Hematopoietic multipotent progenitor cell treated with erythropoietin and hydrocortisone succinate and interleukin-3 and kit ligand, for 15 days (in vitro differentiated cells): ENCODE data around the gene TBC1D19.
"Not testable (repeated sequence)": the region's sequence is repeated elsewhere in the genome, so short reads cannot be mapped to it uniquely, and the experiment has no call there.

Experiments used
- DNase-seq: peaks from one replicate; pipeline ENCODE4 v3.0.0-alpha.2; 2015; ENCODE audit warnings: low spot score

The TBC1D19 gene

DNA sequence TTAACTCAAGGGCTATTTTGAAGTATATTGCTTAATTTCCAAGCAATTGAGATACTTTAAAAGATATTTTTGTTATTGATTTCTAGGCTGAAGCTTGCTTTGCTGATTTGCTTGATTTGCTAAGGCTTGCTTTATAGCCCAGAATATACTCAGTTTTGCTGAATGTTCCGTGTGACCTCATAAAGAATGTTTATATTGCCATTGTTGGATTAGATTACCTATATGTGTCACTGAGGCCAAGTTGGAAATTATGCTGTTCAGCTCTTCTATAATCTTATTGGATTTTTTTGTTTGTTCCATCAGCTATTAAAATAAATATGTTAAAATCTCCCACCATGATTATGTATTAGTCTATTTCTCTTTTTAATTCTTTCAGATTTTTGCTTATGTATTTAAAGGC lies 13.0 kb downstream of the TBC1D19 start:
- DNase-seq, result no peak

DNA sequence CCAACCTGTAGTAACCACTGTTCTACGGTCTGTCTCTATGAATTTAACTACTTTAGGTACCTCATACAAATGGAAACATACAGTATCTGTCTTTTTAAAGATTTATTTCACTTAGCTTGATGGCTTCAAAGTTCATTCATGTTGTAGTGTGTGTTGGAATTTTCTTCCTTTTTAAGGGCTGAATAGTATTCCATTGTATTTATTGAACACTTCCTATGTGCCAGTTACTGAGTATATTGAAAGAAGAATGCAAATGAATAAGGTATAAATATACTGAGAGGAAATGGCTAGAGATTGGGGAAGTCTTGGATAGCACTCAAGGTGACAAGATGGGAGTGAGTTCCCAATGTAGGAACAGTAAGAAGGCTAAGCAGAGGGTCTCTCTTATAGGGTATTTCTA lies 17.3 kb downstream of the TBC1D19 start:
- DNase-seq, result no peak

DNA sequence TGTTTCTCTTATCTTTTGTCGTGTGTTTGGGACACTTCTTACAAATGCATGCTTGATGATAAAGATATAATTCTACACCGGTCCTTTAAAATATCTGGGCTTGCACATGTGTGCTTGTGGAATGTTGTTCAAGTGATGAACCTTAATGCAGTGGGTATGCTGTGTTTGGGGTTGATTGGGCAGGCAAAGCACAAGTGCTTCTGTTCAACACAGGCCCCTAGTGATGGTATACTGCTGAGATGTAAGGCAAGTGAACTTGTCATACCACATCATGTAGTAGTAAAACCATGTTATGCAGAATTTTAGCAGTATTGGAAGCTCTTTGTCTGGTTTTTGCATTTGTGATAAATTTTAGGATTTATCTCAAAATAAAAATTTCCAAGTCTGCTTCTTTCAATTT lies 23.9 kb downstream of the TBC1D19 start:
- DNase-seq, result no peak

DNA sequence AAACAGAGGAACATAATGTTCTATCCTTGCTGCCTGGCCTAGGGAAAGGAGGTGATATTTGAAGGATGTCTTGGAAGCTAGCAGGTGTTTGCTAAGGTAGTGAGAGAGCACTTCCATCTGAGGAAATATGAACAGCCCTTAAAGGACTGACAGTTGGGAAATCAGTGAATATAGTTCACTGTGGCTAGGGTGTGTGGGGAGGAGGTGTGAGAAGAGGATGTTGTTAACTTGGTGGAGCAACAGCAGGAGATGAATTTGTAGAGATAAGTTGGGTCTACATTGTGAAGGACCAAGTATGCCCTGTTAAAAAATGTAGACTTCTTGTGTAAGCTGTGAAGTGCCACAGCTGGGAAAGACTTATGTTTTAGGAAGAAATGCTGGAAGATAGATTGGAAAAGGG lies 25.5 kb downstream of the TBC1D19 start:
- DNase-seq, result no peak

DNA sequence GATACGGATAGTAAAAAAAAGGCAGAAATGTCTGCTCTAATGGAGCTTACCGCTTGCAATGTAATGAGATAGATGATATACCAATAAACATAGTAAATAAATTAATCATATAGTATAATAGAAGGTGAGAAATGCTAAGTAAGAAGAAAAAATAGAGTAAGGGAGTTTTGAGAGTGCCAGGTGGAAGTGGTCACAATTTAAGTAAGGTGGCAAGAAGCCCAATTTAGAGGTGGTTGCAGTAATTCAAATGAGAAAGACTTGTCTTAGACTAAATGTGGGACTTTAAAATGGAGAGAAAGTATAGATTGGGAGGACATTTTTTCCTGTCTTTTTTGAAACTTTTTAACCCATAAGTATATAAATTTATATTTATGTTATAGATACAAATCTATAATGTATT lies 26.0 kb downstream of the TBC1D19 start:
- DNase-seq, result no peak

DNA sequence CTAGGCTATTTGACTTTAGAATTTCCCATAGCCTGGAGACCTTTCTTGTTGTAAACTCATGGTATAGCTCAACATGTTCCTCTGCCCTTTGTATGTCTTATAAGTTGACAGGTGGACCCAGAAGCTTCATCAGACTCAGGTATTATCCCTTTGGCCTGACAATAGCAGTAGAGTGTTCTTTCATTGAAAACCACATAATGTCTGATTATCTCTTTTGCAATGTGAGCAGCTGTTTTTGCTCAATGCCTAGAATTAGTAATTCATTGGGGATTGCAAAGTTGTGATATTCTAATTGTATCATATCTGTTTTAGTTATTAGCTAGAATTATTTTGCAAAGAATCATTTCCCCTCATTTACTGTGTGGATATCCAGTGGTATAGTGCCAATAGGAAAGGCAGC lies 27.5 kb downstream of the TBC1D19 start:
- DNase-seq, result no peak

DNA sequence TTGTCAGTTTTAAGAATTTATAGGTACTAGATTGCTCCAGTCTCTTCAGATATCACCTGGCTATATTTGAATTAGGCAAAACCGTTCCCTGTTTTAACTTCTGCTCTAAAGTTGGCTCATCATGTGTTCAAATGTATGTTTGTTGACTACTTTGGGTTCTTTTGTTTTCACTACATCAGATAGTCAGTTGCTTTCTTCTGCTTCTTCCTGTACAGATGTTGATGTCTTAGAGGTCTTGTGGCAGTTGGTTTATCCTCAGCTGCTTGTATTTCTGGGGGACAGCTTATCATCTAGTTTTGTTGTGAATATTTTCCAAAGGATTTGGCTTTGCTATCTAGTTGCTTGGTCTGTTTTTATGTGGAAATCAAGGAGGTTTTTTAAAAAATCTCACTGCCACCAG lies 28.0 kb downstream of the TBC1D19 start:
- no peak for DNase-seq

DNA sequence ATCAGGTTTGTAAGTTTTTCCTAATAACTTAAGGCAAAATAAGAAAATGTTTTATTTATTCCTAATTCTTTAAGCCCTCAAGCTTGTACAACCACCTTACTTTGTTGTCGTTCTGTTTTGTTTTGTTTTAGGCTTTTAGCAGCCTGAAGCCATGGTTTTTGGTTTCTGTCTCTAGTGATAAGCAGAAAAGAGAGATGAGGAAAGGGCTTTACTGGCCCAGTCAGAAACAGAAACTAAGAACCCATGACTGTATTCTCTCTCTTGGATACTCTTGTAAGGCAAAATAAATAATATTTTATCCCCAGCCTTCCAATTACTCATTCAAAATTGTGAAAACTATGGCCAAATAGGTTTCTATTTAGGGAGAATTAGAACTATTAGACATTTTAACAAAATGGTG lies 29.4 kb downstream of the TBC1D19 start:
- DNase-seq, result no peak

DNA sequence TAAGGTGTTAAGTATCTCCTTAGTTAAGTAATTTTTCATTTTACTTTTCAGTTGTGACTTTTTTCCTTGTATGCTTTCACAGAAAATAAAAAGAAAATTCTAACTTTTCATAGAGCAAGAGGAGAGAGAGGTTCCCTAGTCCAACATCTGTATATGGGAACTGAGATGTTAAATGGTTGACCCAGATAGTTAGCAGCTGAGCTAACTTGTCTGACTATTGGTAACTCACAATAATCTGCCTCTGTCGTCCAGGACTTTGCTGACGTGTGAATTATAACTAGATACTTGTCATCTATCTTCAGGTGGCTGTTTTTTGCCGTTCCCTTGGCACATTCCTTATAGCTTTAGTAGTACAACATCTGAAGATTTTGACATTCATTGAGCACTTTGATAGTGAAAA lies 29.9 kb downstream of the TBC1D19 start:
- no peak for DNase-seq

DNA sequence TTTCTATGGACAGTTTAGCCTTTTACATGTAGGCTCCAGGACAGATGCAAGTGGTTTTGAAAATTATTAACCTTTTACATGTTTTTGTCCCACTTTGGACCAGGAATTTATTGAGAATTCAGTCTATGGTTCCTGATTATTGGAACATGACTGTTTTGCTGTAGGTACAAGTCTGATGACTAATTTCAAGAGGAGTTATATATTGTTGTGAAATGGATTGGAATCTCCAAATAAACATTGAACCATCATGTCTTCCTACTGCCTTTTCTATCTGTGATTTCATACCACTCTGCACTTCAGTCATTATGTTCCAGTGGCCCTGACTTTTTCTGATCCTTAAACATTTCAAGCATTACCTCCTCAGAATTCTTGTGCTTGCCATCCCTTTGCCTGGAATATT lies 35.9 kb downstream of the TBC1D19 start:
- no peak for DNase-seq

DNA sequence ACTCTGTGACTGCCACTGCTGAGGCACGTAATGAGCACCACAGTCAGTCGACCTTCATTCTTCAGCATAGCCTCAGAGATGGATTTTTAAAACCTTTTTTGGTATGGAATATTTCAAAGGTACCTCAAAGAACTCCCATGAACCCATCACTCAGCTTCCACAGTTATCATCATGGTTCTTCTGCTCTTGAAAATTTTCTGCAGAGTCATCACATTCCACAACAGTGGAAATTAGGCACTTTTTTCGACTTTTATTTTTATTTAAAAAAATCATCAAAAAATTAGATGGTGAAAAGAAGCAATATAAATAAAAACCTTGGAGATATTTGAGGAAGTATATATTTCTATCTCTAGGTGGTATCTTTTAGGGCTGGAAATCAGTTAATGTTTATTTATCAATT lies 37.5 kb downstream of the TBC1D19 start:
- no peak for DNase-seq

DNA sequence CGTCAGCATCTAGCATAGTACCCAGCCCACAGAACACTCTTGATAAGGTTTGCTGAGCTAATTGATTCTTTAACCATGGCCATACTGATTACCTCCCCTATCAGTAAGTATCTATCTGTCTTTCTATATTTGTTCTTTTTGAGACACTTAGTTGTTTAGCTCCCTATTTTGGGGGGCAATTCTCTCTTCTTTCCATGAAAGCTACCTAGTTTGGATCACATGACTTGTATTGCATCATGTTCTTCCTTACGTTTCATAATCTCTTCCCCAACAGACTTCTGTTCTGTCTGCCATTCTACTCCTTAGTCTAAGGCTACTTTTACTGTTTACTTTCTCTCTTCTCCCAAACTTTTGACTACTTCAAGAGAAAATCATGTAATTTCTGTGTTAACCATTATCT lies 39.0 kb downstream of the TBC1D19 start:
- no peak for DNase-seq

DNA sequence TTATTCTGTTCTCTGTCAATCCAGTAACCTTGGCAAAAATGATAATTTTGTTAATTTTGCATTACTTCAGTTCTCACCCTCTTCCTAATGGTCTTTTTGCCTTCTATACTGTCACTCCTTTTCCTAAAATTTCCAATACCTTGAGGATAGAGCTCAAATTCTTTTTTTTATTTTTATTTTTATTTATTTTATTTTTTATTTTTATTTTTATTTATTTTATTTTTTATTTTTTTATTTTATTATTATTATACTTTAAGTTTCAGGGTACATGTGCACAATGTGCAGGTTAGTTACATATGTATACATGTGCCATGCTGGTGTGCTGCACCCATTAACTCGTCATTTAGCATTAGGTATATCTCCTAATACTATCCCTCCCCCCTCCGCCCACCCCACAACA lies 42.8 kb downstream of the TBC1D19 start:
- DNase-seq, result not testable (repeated sequence)

DNA sequence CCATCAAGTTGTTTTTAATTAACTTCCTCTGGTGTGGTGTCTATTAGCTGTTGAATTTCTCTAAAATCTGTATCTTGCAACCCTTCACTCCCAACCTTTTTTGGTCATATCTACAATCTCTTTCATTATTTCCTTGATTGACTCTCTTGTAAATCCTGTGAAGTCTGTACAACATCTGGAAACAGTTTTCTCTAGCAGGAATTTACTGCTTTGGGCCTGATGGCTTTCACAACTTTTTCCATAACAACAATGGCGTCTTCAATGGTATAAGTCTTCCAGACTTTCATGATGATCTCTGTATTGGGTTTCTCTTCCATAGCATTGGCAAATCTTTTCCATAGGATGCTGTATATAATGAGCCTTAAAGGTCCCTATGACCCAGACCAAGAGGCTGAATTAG lies 49.0 kb downstream of the TBC1D19 start:
- no peak for DNase-seq

DNA sequence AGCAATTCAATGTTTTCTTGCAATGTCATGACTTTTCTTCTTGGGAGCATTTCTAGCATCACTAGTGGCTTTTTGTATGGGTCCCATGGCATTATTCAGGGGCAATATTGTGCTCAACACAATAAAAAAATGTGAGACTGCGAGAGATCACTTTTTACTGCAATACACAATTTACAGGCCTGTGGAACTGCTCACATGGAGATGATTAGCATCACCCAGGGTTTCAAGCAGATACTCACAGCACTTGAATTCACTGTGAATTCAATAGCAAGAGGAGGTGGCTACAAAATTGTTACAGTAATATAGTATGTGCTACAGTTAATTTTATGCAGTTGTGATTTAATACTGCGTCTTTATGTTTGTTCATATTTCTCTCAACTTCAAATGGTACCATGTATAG lies 50.4 kb downstream of the TBC1D19 start:
- no peak for DNase-seq

DNA sequence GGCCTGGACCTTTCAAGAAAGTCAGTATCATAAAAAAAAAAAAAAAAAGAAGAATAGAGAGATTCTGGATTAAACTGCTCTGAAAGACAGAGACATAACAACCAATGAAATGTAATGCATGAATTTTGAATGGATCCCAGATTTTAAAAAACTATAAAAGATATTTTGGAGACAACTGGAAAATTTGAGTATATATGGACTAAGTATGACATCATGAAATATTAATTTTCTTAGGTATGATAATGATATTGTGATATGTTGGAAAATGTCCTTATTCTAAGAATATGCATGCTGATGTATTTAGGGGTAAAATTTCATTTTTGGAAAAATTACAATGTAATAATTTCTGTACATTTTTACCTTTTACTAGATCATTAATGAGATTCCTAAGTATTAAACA lies 52.6 kb downstream of the TBC1D19 start:
- no peak for DNase-seq

DNA sequence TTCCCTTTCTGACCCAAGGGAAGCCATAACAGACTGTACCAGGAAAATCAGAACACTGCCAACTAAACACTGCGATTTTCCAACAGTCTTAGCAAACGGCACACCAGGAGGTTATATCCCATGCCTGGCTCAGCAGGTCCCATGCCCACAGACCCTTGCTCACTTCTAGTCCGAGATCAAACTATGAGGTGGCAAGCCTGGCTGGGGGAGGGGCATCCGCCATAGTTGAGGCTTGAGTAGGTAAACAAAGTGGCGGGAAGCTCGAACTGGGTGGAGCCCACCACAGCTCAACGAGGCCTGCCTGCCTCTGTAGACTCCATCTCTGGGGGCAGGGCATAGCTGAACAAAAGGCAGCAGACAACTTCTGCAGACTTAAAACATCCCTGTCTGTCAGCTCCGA lies 56.8 kb downstream of the TBC1D19 start:
- not testable (repeated sequence) for DNase-seq

DNA sequence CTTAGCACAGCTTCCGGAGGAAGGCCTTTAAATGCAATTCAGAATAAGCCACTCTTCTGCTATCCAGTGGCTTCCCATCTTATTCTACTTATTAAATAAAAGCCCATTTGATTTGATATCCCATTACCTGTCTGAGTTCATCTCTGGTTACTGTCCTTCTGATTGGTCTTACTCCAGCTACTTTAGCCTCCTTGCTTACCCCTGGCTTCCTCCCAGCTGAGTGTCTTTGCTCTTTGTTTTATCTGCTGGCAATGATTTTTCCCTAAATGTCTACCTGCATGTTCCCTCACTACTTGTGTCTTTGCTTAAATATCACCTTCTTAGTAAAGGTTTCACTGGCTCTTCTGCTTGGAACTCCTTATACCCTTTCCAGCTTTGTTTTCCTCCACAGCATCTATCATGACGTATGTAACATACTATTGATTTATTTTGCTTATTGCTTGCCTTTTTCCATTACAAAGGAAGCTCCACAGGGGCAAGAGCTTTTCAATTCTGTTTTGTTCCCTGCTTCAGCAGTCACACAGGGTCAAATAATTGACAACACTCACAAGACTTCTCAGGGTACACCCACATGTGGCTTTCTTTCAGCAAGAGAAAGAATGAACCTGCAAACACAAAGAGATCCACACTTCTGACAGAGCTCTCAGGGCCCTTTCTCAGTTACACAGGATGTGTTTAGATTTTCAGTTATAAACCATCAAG lies 63.8 kb downstream of the TBC1D19 start:
- DNase-seq, result no peak

DNA sequence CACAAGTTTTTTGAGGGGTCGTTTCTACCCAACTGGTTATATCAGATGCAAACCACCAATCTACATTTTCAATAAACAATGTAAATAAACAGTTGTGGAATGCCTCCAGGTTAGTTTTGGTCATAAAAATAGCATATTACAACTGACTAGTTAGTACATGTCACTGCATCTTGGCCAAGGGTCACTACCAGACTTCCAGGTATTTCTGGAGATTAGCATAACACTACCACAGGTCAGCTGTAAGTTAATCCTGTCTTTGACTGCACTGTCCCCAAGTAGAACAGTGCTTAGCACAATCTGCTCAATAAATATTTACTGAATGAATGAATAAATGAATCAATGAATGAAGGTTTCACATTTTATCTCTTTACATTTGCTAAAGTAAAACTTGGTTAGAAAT lies 64.4 kb downstream of the TBC1D19 start:
- no peak for DNase-seq

DNA sequence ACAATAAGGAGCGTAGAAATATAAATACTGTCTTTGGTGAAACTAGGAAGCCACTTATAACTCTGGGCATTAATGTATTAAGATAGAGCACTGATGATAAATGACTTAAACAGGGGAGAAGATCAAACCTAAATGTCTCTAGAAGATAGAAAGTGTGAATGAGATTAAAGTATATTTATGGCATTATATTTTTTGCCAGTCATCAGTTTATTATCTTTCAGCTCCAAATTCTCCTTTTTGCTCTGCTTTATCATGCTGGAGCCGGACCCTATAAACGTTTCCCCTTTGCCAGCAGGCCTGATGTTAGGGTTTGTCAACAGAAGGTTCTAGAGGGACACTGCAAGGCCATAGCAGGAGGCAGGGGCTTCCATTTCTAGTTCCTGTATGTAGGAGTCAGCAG lies 76.4 kb downstream of the TBC1D19 start:
- DNase-seq, result no peak

DNA sequence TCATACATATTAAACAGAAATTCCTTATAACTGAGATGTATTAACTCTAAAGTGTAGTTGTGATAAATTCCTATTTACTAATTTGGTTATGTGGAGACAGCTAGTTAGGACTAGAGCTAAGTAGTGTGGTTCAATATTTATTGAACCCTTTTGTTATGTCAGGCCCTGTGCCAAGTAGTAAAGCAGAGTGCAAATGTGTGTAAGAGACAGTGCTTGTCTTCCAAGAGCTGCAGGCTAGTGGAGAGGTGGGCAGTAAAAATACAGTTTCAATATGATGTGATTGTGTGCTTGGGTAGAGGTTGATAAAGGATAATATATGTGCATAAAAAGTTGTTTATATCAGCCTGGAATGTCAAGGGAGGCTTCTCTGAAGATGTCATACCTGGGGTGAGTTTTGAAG lies 80.0 kb downstream of the TBC1D19 start:
- no peak for DNase-seq

DNA sequence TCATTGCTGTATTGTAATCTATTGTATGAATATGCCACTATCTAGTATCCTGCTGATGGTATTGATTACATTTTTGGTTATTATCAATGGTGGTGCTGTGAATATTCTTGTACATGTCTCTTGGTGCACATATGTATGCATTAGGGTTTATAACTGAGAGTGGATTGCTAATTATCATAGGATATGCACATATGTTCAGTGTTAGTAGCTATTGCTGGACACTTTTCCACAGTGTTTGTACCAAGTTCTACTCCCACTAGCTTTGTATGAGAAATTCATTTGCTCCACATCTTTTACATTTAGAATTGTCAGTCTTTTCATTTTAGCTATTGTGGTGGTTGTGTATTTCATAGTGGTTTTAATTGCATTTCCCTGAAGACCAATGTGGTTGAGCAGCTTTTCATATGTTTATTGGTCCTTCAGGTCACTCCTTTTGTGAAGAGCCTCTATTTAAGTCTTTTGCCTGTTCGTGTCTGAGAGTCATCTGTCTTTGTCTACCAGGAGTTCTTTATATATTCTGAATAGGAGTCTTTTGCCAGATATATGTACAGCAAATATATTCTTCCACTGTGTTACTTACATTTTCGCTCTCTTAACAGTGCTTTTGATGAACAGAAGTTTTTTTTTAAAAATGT lies 87.1 kb downstream of the TBC1D19 start:
- no peak for DNase-seq

DNA sequence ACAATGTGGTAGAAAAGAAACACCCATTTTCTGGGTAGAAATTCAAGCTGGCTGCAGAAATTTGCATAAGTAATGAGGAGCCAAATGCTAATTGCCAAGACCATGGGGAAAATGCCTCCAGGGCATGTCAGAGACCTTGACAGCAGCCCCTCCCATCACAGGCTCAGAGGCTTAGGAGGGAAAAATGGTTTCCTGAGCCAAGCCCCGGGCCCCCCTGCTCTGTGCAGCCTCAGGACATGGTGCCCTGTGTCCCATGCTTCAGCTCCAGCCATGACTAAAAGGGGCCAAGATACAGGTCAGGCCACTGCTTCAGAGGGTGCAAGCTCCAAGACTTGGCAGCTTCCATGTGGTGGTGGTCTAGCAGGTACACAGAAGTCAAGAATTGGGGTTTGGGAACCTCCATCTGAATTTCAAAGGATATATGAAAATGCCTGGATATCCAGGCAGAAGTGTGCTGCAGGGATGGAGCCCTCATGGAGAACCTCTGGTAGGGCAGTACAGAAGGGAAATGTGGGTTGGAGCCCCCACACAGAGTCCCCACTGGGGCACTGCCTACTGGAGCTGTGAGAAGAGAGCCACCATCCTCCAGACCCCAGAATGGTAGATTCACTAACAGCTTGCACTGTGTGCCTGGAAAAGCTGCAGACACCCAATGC lies 95.3 kb downstream of the TBC1D19 start:
- not testable (repeated sequence) for DNase-seq

DNA sequence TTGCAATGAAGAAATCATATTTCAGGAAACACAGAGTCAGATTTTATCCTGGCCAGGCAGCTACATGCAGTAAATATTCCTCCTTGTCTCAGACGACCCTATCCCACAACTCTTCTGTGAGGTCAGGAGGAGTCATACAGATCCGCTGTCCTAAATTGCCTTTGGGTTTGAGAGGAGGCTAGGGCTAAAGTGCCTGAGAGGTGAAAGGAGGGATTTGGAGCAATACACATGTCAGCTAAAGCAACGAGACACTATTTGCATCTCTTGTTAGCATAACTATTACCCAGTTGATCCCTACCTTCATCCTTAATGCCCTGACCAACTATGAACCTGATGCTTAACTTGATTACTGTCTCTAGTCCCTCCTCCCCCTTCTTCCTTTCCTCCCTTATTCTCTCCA lies 98.6 kb downstream of the TBC1D19 start:
- no peak for DNase-seq
